Measurements from ENCODE around the gene MS4A10.

MS4A10 gene

GRCh38 chr11:60810151-60810550, 25.0 kb downstream of the MS4A10 start:
- Histone ChIP-seq H3K4me3 (ENCODE audit: low read depth in 1 of 2, low read length in 2 of 2) (no peak overlapping the region), H3K9ac (ENCODE audit: low read depth, low read length) (no peak overlapping the region), H3K9me3 (ENCODE audit: insufficient read depth, low read length, severe bottlenecking) (no peaks in the 10 kb centered on the region), H4K20me1 (ENCODE audit: insufficient read depth, low read length) (0 out of 2 replicates have a peak, but pooled peaks cover 4% of the 10 kb centered on the region), H3K4me2 (ENCODE audit: insufficient read depth, low read length) (no peak overlapping the region), H3K27ac (ENCODE audit: low read length) (no peak overlapping the region), H3K36me3 (ENCODE audit: insufficient read depth, low read length) (no peaks in the 10 kb centered on the region), H3K79me2 (ENCODE audit: insufficient read depth, low read length) (no peaks in the 10 kb centered on the region), H3K4me1 (ENCODE audit: insufficient read depth, low read length) (no peaks in the 10 kb centered on the region), H3K27me3 (ENCODE audit: insufficient read depth, low read length, poor library complexity) (no peaks in the 10 kb centered on the region), H2AFZ (ENCODE audit: low read depth, low read length) (no peak overlapping the region)
- no peak for DNase-seq
- TF ChIP-seq EZH2 (IDR thresholded peaks at IDR 0.05; ENCODE audit: borderline replicate concordance, low read depth, low read length, severe bottlenecking) = no peak
- no peak for TF ChIP-seq CTCF (IDR thresholded peaks at IDR 0.05; ENCODE audit: borderline replicate concordance, extremely low read depth, low read length, poor library complexity, severe bottlenecking)
- no peak for ATAC-seq (ENCODE audit: insufficient read depth, low read depth)

GRCh38 chr11:60810569-60810968, 25.4 kb downstream of the MS4A10 start:
- no peak for ATAC-seq (ENCODE audit: insufficient read depth, low read depth)
- Histone ChIP-seq H3K79me2 (ENCODE audit: insufficient read depth, low read length) (no peaks in the 10 kb centered on the region), H3K9ac (ENCODE audit: low read depth, low read length) (no peak overlapping the region), H3K9me3 (ENCODE audit: insufficient read depth, low read length, severe bottlenecking) (no peaks in the 10 kb centered on the region), H3K27ac (ENCODE audit: low read length) (no peak overlapping the region), H2AFZ (ENCODE audit: low read depth, low read length) (no peak overlapping the region), H3K4me2 (ENCODE audit: insufficient read depth, low read length) (no peak overlapping the region), H3K27me3 (ENCODE audit: insufficient read depth, low read length, poor library complexity) (no peaks in the 10 kb centered on the region), H3K4me3 (ENCODE audit: low read depth in 1 of 2, low read length in 2 of 2) (no peak overlapping the region), H3K4me1 (ENCODE audit: insufficient read depth, low read length) (no peaks in the 10 kb centered on the region), H3K36me3 (ENCODE audit: insufficient read depth, low read length) (no peaks in the 10 kb centered on the region), H4K20me1 (ENCODE audit: insufficient read depth, low read length) (0 out of 2 replicates have a peak, but pooled peaks cover 4% of the 10 kb centered on the region)
- DNase-seq = no peak
- TF ChIP-seq CTCF (IDR thresholded peaks at IDR 0.05; ENCODE audit: borderline replicate concordance, extremely low read depth, low read length, poor library complexity, severe bottlenecking) (no peak), EZH2 (IDR thresholded peaks at IDR 0.05; ENCODE audit: borderline replicate concordance, low read depth, low read length, severe bottlenecking) (no peak)

- no peak for DNase-seq
- TF ChIP-seq EZH2 (IDR thresholded peaks at IDR 0.05; ENCODE audit: borderline replicate concordance, low read depth, low read length, severe bottlenecking) (no peak), CTCF (IDR thresholded peaks at IDR 0.05; ENCODE audit: borderline replicate concordance, extremely low read depth, low read length, poor library complexity, severe bottlenecking) (no peak)
- H3K36me3 ChIP-seq (ENCODE audit: insufficient read depth, low read length) = no peaks in the 10 kb centered on the region
Measured at GRCh38 chr11:60813324-60813723, 28.2 kb downstream of the MS4A10 start.

GRCh38 chr11:60814112-60814511, 29.0 kb downstream of the MS4A10 start:
- Histone ChIP-seq H3K4me2 (ENCODE audit: insufficient read depth, low read length) (no peak overlapping the region), H3K4me3 (ENCODE audit: low read depth in 1 of 2, low read length in 2 of 2) (no peak overlapping the region), H3K4me1 (ENCODE audit: insufficient read depth, low read length) (no peaks in the 10 kb centered on the region), H3K9me3 (ENCODE audit: insufficient read depth, low read length, severe bottlenecking) (peaks cover 7% of the 10 kb centered on the region), H3K27ac (ENCODE audit: low read length) (no peak overlapping the region), H2AFZ (ENCODE audit: low read depth, low read length) (no peak overlapping the region), H3K9ac (ENCODE audit: low read depth, low read length) (no peak overlapping the region), H3K36me3 (ENCODE audit: insufficient read depth, low read length) (no peaks in the 10 kb centered on the region), H4K20me1 (ENCODE audit: insufficient read depth, low read length) (0 out of 2 replicates have a peak, but pooled peaks cover 4% of the 10 kb centered on the region), H3K27me3 (ENCODE audit: insufficient read depth, low read length, poor library complexity) (no peaks in the 10 kb centered on the region), H3K79me2 (ENCODE audit: insufficient read depth, low read length) (no peaks in the 10 kb centered on the region)
- ATAC-seq (ENCODE audit: insufficient read depth, low read depth) (no peak), DNase-seq (no peak)
- TF ChIP-seq CTCF (IDR thresholded peaks at IDR 0.05; ENCODE audit: borderline replicate concordance, extremely low read depth, low read length, poor library complexity, severe bottlenecking) (no peak), EZH2 (IDR thresholded peaks at IDR 0.05; ENCODE audit: borderline replicate concordance, low read depth, low read length, severe bottlenecking) (no peak)

More at GRCh38 chr11:60813324-60813723, 28.2 kb downstream of the MS4A10 start:
- no peak overlapping the region for H2AFZ ChIP-seq (ENCODE audit: low read depth, low read length)
- H3K4me1 ChIP-seq (ENCODE audit: insufficient read depth, low read length) = no peaks in the 10 kb centered on the region
- 0 out of 2 replicates have a peak, but pooled peaks cover 4% of the 10 kb centered on the region for H4K20me1 ChIP-seq (ENCODE audit: insufficient read depth, low read length)
- no peak overlapping the region for H3K4me2 ChIP-seq (ENCODE audit: insufficient read depth, low read length)
- no peak for ATAC-seq (ENCODE audit: insufficient read depth, low read depth)
- no peaks in the 10 kb centered on the region for H3K79me2 ChIP-seq (ENCODE audit: insufficient read depth, low read length)
- H3K27ac ChIP-seq (ENCODE audit: low read length) = no peak overlapping the region
- H3K9me3 ChIP-seq (ENCODE audit: insufficient read depth, low read length, severe bottlenecking) = peaks cover 7% of the 10 kb centered on the region
- no peak overlapping the region for H3K4me3 ChIP-seq (ENCODE audit: low read depth in 1 of 2, low read length in 2 of 2)
- no peaks in the 10 kb centered on the region for H3K27me3 ChIP-seq (ENCODE audit: insufficient read depth, low read length, poor library complexity)
- no peak overlapping the region for H3K9ac ChIP-seq (ENCODE audit: low read depth, low read length)

Data from DND-41 (cell line).